ENCODE results near the gene SPPL3.
"Not testable (repeated sequence)": the region's sequence is repeated elsewhere in the genome, so short reads cannot be mapped to it uniquely, and the experiment has no call there.

SPPL3 gene

DNA sequence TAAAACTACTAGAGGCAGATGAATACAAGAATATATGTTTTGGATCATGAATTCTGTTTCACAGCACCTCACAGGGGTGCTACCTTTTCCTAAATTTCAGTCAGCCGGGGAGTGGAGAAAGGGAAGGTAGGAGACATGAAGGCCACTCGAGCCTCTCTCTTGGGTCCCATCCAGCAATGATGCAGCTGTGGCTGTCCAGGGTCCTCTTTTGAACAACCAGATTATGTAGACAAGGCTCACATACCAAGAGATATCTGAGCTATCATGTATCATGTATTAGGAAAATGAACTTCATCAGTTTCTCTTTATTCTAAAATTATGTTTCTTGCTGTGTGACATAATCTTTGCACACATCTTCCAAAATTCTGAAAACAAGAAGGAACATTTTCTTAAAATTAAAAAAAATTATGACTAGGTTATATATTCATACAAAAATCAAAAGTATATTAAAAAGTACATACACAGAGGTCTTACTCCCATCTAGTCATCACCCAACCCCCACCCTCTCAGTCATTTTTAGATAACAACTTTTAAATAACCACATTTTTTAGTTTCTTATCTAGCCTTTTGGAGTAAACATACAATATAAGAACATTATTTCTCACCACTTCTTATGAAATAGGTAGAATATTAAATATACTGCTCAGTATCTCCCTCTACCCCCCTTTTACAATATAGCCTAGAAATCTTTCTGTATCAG, 89.8 kb downstream of the SPPL3 start:
- DNase-seq = no peak

DNA sequence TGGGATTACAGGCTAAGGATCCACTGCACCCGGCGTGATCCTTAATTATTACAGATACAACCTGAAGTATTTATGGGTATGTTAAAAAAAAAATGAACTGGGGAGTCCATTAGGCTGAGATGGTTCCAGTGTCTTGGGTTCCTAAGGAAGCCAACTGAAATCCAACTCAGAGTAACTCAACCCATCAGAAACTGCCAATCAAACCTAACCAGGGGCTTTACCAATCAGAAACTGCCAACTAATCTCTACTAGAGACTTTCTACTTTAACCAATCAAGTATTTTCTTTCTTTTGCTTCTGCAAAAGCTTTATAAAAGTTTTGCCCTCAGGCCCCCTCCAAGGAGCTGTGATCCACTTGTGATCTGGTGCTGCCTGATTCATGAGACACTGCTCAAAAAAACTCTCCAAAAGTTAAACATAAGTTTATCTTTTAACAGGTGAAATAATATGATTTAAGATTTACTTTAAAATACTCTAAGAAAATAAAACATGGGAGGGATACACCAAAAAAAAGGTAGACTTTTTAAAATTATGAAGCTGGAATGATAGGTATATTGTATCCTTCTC, 90.5 kb downstream of the SPPL3 start:
- DNase-seq = no peak

DNA sequence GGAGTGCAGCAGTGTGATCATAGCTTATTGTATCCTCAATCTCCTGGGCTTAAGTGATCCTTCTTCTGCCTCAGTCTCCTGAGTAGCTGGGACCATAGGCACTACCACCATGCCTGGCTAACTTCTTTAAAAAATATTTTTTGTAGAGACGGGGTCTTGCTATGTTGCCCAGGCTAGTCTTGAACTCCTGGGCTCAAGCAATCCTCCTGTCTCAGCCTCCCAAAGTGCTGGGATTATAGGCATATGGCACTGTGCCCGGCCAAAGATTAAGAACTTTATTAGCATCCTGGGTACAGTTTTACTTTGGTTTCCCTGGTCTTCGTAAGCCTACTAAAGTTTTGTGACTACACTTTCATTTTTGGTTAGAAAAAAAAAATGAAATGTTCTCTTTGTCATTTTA, 94.1 kb downstream of the SPPL3 start:
- DNase-seq = no peak

DNA sequence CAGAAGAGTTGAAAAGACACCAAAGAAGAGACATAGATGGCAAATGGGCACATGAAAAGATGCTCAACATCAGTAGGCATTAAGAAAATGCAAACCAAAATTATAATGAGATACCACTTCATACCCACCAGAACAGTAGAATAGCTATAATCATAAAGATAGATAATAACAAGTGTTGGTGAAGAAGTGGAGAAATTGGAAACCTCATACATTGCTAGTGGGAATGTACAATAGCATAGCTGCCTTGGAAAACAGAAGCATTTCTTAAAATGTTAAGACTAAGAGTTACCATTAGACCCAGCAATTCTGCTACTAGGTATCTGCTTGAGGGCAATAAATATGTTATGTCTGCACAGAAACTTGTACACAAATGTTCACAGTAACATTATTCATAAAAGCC, 99.7 kb downstream of the SPPL3 start:
- DNase-seq = no peak

DNA sequence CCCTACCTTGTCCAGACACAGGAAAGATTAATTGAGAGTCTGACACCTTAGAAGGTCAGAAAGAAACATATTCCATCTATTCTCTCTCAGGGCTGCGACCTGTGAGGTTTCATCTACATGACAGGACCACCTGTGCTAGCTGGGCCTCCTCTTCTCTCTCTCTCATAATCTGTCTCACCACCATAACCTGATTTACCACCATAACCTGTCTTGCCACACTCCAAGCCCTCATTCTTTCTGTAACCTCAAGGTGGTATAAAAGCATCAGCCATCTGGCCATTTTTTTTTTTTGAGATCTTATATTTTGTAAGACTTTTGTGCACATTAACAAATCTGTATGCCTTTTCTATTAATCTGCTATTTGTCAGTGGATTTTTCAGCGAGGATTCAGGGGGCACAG, 103.0 kb downstream of the SPPL3 start:
- DNase-seq = no peak

DNA sequence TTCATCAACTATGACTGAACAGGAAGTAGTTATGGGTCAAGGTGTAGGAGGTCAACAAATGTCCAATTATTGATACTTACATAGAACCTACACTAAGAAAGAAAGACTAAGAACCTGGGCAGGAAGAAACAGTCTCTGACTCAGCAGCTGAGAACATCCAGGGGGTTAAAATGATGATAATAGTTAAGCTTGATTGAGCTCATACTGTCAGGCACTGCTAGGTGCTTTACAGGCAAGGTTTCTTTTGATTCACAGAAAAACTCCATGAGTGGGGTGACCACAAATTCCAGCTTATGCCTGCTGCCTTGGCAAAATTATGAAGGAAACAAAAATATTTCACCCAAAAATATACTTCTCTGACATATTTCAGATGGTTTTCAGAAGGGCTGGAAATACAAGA, 103.5 kb downstream of the SPPL3 start:
- no peak for DNase-seq

DNA sequence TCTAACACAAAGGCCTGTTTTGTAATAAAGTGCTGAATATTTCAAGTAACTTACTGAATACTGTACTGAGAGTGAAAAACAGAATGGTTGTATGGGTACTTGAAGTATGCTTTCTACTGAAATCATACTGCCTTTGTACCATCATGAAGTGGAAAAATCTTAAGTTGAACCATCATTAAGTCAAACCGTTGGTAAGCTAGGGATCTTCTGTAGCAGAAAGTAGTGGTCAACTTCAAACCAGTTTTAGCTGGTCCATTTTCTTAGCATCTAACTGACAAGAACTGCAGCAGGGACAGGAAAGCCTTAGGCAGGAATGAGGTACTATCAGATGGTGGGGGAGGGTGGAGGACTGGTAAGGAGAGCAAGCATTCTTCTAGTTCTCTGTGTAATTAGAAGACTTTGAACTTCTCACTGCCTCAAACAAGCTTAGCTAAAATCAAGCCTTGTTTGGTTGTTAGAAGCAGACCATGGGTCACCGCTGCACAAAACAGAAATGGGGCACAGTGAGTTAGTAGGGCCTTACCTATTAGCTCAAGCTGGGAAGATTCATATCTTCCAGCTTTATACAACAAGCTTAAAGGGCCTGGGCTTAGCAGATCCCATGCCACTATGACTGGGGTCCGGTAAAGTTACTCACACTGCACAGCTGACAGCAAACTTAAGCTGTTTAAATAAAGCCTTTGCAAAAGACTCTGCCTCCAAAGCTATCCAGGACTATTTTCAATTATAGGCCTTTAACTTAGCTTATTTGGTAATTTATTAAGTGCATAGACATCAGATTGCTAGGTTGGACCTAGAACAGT, 104.7 kb downstream of the SPPL3 start:
- DNase-seq = no peak

DNA sequence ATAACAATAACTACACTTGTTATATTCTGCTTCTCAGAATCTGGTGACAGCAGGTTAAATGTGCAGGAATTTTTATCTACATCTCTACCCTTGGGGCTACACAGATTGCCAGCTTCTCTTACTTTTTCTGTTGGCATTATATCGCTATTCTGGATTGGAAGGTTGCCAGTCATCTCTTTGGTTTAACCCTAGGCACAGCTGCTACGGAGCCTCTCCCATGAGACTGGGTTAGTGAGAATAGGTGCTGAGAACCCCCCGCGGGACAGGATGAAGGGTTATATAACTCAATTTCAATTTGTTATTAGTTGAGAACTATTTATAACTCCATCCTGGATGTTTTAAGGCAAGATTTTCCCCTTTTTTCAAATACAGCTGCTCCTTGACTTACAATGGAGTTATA, 105.5 kb downstream of the SPPL3 start:
- DNase-seq = no peak

DNA sequence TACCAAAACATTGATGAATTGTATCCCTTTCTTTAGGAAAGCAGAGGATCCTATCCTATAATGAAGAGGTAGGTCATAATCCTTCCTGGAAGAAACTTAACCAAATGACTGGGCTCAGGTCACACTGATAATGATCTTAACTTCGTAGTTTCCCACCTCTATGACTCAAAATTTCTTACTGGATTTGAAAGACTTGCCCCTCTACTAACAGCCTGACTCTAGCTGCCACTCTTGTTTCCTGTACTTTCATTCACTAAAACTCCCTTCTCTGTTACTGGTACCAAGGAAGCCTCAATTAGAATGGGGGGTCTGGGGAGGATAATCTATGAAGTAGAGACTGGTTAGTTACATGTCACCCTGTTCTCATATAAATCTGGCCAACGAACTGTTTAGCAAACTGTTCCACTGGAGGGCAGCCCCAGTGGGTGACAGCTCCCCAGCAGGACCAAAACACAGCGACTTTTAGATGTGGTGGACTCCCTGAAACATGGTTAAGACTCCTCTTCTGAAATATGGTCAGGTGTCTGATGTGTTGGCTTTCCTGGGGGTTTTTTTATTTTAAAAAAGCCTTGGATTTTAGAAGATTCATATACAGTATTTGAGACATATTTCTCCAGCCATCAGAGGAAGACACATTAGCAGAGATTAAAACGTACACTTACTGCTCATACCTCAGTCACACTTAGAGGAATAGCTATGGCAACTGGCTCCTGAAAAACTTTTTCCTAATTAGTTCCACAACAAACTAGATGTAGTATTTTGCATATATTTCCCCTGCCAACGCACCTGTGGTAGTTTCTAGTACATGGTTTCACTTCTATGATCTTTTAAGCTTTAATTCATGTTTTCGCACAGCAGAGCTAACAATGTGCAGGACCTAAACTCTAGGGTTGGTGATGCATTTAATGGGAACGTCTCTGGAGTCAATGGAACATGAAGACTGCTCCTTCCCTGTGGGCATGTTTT, 106.2 kb downstream of the SPPL3 start:
- DNase-seq = no peak

DNA sequence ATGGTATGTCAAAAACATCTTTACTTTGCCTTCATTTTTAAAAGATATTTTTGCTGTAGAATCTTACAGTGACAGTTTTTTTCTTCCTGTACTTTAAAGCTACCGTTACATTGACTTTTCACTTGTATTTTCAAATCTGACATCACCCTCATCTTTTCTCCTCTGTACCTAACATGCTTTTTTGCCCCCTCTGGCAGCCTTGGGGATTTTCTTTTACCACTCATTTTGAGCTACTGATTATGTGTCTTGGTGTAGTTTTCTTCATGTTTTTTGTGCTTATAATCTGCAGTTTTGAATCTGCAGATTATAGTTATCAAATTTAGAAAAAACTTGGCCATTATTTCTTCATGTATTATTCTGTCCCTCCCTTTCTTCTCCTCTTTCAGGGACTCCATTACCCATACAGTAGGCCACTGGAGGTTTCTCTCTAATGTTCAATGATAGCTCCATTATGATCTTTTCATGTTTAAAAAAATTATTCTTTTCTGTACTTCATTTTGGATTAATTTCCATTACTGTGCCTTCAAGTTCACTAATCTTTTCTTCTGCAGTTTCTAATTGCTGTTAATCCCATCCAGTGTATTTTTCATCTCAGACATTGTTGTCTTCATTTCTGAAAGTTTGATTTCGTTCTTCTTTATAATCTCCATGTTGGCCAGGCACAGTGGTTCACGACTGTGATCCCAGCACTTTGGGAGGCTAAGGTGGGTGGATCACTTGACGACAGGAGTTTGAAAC, 108.5 kb downstream of the SPPL3 start:
- no peak for DNase-seq

DNA sequence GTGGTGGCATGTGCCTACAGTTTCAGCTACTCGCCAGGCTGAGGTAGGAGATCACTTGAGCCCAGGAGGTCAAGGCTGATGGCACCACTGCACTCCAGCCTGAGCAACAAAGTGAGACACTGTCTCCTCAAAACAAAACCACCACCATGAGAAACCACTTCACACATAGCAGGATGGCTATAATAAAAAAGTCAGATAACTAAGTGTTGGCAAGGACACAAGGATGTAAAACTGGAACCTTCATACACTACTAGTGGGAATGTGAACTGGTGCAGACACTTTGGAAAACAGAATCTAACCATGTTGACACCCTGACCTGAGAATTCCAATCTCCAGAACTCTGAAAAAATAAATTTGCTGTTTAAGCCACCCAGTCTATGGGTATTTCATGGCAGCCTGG, 110.8 kb downstream of the SPPL3 start:
- no peak for DNase-seq

DNA sequence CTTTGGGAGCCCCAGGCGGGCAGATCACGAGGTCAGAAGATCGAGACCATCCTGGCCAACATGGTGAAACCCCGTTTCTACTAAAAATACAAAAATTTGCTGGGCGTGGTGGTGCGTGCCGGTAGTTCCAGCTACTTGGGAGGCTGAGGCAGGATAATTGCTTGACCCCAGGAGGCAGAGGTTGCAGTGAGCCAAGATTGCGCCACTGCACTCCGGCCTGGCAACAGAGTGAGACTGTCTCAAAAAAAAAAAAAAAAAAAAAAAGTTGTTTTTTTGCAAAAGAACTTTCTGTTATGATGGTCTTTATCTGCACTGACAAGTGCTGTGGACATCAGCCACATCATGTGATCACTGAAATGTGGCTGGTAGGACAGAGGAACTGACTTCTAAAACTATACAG, 111.7 kb downstream of the SPPL3 start:
- not testable (repeated sequence) for DNase-seq

DNA sequence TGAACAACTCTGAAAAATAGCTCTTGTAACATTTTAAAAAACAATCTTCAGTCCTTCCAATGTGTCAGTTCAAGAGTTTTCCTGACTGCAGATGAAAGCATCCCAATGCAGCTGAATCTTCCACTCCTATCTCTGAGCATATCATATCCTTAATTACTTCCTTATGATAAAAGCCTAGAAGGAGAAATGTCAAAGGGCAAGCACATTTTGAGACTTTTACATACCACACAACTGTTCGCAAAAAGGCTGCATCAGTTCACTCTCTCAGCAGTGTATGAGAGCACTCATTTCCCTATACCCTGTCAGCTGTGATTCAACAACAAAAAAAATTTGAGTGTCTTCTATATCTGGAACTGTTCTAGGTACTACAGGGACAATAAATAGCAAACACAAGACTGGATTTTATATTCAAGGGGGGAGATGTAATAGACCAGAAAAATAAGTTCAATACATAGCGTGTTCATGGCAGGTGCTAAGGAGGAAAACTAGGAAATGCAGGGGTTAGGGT, 112.4 kb downstream of the SPPL3 start:
- DNase-seq = no peak

DNA sequence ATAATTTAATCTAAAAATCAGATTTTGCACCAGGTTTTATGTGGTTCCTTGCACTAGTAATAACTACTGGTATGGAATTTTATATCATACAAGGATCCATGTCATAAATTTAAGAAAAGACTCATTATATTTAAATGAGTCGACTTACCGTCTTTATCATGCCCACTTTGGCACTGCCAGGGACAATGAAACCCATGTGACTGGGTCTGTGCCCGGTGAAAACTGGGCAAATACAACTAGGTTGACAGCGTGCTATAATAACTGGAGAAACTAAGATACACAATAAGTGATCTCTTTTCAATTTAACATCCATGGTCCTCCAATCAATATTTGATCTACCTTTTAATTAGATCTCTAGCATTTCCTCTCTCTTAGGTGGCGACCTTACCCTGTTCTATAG, 114.0 kb downstream of the SPPL3 start:
- DNase-seq = no peak

DNA sequence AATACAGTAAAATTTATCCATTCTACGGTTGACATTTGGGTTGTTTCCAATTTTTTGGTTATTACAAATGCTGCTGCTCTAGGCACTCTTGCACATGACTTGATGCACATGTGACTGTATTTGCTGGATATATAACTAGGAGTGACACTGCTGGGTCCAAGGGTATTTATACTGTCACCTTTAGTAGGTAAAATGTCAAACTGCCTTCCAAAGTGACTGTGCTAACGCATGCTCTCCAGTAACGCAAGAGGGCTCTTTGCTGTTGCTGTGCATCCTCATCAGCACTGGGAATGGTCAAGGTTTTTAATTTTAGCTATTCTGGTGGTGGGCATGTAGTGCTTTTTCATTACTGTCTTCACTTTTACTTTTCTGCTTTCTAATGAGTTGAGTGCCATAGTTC, 116.3 kb downstream of the SPPL3 start:
- DNase-seq = no peak

DNA sequence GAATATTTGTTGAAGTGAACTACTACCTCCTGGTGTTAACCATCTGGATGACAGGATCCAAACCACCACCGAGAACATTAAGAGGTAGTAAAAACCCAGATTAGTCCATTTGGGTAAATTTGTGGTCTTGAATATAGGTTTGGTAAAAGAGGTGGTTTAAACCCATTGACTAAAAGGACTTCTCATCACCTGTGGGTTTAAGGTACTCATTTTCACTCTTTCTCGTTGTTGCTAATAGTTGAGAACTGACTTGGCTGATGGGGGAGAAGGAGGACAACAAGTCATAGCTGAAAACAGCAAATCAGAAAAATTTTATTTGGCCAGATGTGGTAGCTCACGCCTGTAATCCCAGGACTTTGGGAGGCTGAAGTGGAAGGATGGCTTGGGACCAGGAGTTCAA, 119.4 kb downstream of the SPPL3 start:
- no peak for DNase-seq

DNA sequence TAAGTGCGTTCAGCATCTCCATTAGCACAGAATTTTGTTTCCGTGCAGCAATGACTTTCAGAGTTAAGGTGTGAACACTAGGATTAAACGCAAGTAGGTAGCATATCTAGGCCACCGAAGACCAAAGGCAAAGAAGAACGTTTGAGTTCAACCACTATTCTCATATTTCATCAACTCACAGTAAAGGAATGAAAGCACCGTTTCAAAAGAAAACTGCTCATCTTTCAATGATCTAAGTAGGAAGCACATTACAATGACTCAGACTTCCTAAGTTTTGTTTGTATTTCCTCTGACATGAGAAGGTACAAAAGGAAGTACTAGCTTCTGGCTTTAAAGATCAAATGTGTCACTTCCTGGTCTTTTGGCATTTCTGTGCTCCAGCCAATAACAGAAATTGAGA, 121.0 kb downstream of the SPPL3 start:
- DNase-seq = no peak

DNA sequence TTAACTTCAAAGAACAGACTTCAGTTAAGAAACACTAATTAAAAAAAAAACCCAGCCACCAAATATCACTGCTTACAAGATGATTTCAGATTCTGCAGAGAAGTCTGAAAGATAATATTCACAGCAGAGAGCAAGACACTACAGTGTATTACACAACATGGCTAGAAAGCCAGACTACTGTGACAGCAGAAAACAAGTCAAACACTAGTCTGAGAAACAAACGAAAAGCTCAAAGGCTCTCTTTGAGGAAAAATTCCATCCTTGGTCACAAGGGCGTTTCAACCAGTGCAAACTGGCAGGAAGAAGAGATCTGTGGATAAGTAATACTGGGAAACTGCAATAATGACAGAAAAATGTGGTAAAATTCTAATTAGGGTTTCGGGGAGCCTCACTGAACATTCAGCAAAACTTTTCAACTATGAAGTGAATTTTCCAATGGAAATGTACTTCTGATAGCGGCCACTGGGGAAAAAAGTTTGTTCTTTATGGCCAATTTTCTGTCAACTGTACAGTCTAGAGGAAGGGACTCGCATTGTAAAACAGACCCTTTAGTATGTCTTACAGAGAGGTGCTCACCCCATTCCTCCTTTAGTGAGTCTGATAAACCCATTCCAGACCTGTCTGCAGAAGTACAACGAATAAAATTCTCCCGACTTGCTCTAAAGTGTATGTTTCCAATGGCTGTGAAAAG, 128.2 kb downstream of the SPPL3 start:
- no peak for DNase-seq

DNA sequence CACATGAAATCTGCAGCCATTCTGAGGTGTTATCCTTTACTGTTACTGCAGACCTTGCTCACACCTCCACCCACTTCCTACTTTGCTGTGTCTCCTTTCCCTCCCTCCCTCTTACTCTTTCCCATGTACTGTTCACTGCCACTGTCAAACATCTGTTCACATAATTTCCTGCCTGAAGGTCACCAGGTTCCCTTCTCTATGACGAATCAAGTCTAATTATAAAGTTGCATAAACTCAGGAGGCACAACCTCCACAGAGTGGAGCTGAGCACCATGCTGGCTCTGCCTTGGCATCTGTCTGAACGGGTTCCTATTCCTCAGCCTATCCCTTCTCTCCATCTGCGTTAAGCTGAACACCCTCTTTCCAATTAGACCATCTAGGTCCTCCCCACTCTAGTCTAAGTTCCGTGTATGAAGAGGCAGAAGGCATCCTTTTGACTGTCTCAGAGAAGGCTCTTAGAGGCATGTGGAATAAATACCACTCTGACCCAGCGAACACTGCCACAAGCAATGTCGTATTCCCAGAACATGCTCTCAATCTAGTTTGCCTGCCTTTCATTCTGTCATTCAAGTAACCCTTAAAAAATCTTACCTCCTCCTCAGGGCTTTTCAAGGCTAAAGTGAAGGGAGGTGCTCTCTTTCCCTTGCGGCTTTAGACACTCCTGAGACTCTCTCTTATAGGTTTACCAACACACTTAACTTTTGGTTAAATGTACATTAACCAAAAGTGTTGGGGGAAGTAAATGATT, 129.8 kb downstream of the SPPL3 start:
- DNase-seq = no peak

DNA sequence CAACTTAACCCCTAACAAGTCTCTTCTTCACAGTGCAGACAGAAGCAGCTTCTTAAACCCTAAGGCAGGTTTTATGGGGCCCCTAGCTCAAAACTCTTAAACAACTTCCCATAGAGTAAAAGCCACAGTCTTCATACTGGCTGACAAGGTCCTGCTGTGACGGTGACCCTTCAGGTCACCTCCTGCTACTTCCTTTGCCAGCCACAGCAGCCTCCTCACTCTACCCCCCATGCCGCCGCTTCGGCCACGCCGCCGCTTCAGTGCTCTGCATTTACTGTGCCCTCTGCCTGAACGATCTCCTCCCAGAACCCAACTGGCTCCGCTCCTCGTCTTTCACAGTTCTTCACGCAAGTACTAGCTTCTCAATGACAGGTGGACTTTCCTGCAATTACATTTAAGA, 133.1 kb downstream of the SPPL3 start:
- no peak for DNase-seq
